ENCODE measurements around the gene RYR3. TPM values are rescaled to one million over a fixed set of nuclear protein-coding genes. Genes with fewer than 3 reads are reported as not detected.

The RYR3 gene
- total and polyA plus RNA-seq, 4 donors: 0.88 to 23.1 (median 13.8) TPM

- 10 to 11% methylated on average over 7 of the region's 7 CpGs for WGBS, 2 donors
- peak; percentile 82 for ATAC-seq (ENCODE audit: low FRiP score)
- peak in 1 of 2 donors; percentile 57 for DNase-seq
Observed at GRCh38 chr15:33292717-33293307, 18.0 kb upstream of the RYR3 start.

GRCh38 chr15:33293713-33294334 lies 16.9 kb upstream of the RYR3 start:
- Histone ChIP-seq H3K9me3 (ENCODE audit: control insufficient read depth, low read length) (no peaks in the 10 kb centered on the region), H3K4me1 (ENCODE audit: control insufficient read depth in 1 of 2, insufficient read depth in 2 of 2, low read length in 2 of 2) (no peaks in the 10 kb centered on the region), H3K27me3 (ENCODE audit: control insufficient read depth in 1 of 2, insufficient read depth in 2 of 2, low read length in 1 of 2) (no peaks in the 10 kb centered on the region), H3K27ac (ENCODE audit: low read depth in 1 of 2, low read length in 2 of 2) (peak overlapping the region in 1 of 2 donors; percentile 51), H3K4me3 (ENCODE audit: low read length in 2 of 2) (peak overlapping the region in 1 of 2 donors; percentile 89), H3K36me3 (ENCODE audit: control insufficient read depth in 1 of 2, insufficient read depth in 2 of 2, low read length in 1 of 2) (no peaks in the 10 kb centered on the region)
- intact Hi-C loops (cut with DNase I): loop anchor here (5.0 kb wide), 1 partner anchor 408 kb away; no protein-coding TSS in a partner anchor
- 4 to 6% methylated on average over 19 of the region's 19 CpGs for WGBS, 2 donors
- DNase-seq (no peak), ATAC-seq (ENCODE audit: low FRiP score) (peak; percentile 56)

More at GRCh38 chr15:33292717-33293307, 18.0 kb upstream of the RYR3 start:
- intact Hi-C loops (cut with DNase I): loop anchor here (5.0 kb wide), 1 partner anchor 409 kb away; no protein-coding TSS in a partner anchor
- no peaks in the 10 kb centered on the region for H3K27me3 ChIP-seq (ENCODE audit: control insufficient read depth in 1 of 2, insufficient read depth in 2 of 2, low read length in 1 of 2)
- H3K4me3 ChIP-seq (ENCODE audit: low read length in 2 of 2): peak overlapping the region in 1 of 2 donors; percentile 48
- H3K36me3 ChIP-seq (ENCODE audit: control insufficient read depth in 1 of 2, insufficient read depth in 2 of 2, low read length in 1 of 2): no peaks in the 10 kb centered on the region
- no peaks in the 10 kb centered on the region for H3K4me1 ChIP-seq (ENCODE audit: control insufficient read depth in 1 of 2, insufficient read depth in 2 of 2, low read length in 2 of 2)
- peak overlapping the region in 1 of 2 donors; percentile 24 for H3K27ac ChIP-seq (ENCODE audit: low read depth in 1 of 2, low read length in 2 of 2)
- H3K9me3 ChIP-seq (ENCODE audit: control insufficient read depth, low read length): no peaks in the 10 kb centered on the region

- Histone ChIP-seq H3K27ac (ENCODE audit: low read depth in 1 of 2, low read length in 2 of 2) (no peak overlapping the region), H3K27me3 (ENCODE audit: control insufficient read depth in 1 of 2, insufficient read depth in 2 of 2, low read length in 1 of 2) (no peaks in the 10 kb centered on the region), H3K9me3 (ENCODE audit: control insufficient read depth, low read length) (no peaks in the 10 kb centered on the region), H3K36me3 (ENCODE audit: control insufficient read depth in 1 of 2, insufficient read depth in 2 of 2, low read length in 1 of 2) (no peaks in the 10 kb centered on the region), H3K4me1 (ENCODE audit: control insufficient read depth in 1 of 2, insufficient read depth in 2 of 2, low read length in 2 of 2) (no peaks in the 10 kb centered on the region), H3K4me3 (ENCODE audit: low read length in 2 of 2) (no peak overlapping the region)
- ATAC-seq (ENCODE audit: low FRiP score) (no peak), DNase-seq (no peak)
- intact Hi-C loops (cut with DNase I): no loop called here
Observed at GRCh38 chr15:33296050-33296449, 14.7 kb upstream of the RYR3 start.

- no peaks in the 10 kb centered on the region for H3K9me3 ChIP-seq (ENCODE audit: control insufficient read depth, low read length)
- intact Hi-C loops (cut with DNase I): no loop called here
- DNase-seq (no peak), ATAC-seq (ENCODE audit: low FRiP score) (no peak)
- no peak overlapping the region for H3K27ac ChIP-seq (ENCODE audit: low read depth in 1 of 2, low read length in 2 of 2)
- WGBS, 2 donors: 77 to 87% methylated on average over 2 of the region's 2 CpGs
- no peak overlapping the region for H3K4me3 ChIP-seq (ENCODE audit: low read length in 2 of 2)
- no peaks in the 10 kb centered on the region for H3K36me3 ChIP-seq (ENCODE audit: control insufficient read depth in 1 of 2, insufficient read depth in 2 of 2, low read length in 1 of 2)
- no peaks in the 10 kb centered on the region for H3K27me3 ChIP-seq (ENCODE audit: control insufficient read depth in 1 of 2, insufficient read depth in 2 of 2, low read length in 1 of 2)
- no peaks in the 10 kb centered on the region for H3K4me1 ChIP-seq (ENCODE audit: control insufficient read depth in 1 of 2, insufficient read depth in 2 of 2, low read length in 2 of 2)
Observed at GRCh38 chr15:33296856-33297255, 13.9 kb upstream of the RYR3 start.

GRCh38 chr15:33298631-33299030 lies 12.1 kb upstream of the RYR3 start:
- Histone ChIP-seq H3K4me3 (ENCODE audit: low read length in 2 of 2) (no peak overlapping the region), H3K4me1 (ENCODE audit: control insufficient read depth in 1 of 2, insufficient read depth in 2 of 2, low read length in 2 of 2) (no peaks in the 10 kb centered on the region), H3K36me3 (ENCODE audit: control insufficient read depth in 1 of 2, insufficient read depth in 2 of 2, low read length in 1 of 2) (no peaks in the 10 kb centered on the region), H3K27ac (ENCODE audit: low read depth in 1 of 2, low read length in 2 of 2) (no peak overlapping the region), H3K9me3 (ENCODE audit: control insufficient read depth, low read length) (no peaks in the 10 kb centered on the region), H3K27me3 (ENCODE audit: control insufficient read depth in 1 of 2, insufficient read depth in 2 of 2, low read length in 1 of 2) (no peaks in the 10 kb centered on the region)
- ATAC-seq (ENCODE audit: low FRiP score) (no peak), DNase-seq (no peak)
- 81 to 85% methylated on average over 3 to 4 of the region's 4 CpGs for WGBS, 2 donors
- intact Hi-C loops (cut with DNase I): no loop called here

GRCh38 chr15:33304924-33305323 lies 5.8 kb upstream of the RYR3 start:
- H3K36me3 ChIP-seq (ENCODE audit: control insufficient read depth in 1 of 2, insufficient read depth in 2 of 2, low read length in 1 of 2): no peaks in the 10 kb centered on the region
- no peaks in the 10 kb centered on the region for H3K4me1 ChIP-seq (ENCODE audit: control insufficient read depth in 1 of 2, insufficient read depth in 2 of 2, low read length in 2 of 2)
- DNase-seq (no peak), ATAC-seq (ENCODE audit: low FRiP score) (no peak)
- no peaks in the 10 kb centered on the region for H3K27me3 ChIP-seq (ENCODE audit: control insufficient read depth in 1 of 2, insufficient read depth in 2 of 2, low read length in 1 of 2)
- H3K27ac ChIP-seq (ENCODE audit: low read depth in 1 of 2, low read length in 2 of 2): no peak overlapping the region
- H3K4me3 ChIP-seq (ENCODE audit: low read length in 2 of 2): no peak overlapping the region
- intact Hi-C loops (cut with DNase I): loop anchor here in 1 of 2 donors (5.0 kb wide), 1 partner anchor 397 kb away; no protein-coding TSS in a partner anchor
- no peaks in the 10 kb centered on the region for H3K9me3 ChIP-seq (ENCODE audit: control insufficient read depth, low read length)
- 75% methylated on average over 5 of the region's 5 CpGs for WGBS, 2 donors

GRCh38 chr15:33309602-33310276 lies 1.0 kb upstream of the RYR3 start:
- intact Hi-C loops (cut with DNase I): loop anchor here (2.0 to 5.0 kb wide), 3 partner anchors 298 to 393 kb away; no protein-coding TSS in a partner anchor
- no peaks in the 10 kb centered on the region for H3K9me3 ChIP-seq (ENCODE audit: control insufficient read depth, low read length)
- H3K36me3 ChIP-seq (ENCODE audit: control insufficient read depth in 1 of 2, insufficient read depth in 2 of 2, low read length in 1 of 2): no peaks in the 10 kb centered on the region
- no peaks in the 10 kb centered on the region for H3K27me3 ChIP-seq (ENCODE audit: control insufficient read depth in 1 of 2, insufficient read depth in 2 of 2, low read length in 1 of 2)
- no peak overlapping the region for H3K4me3 ChIP-seq (ENCODE audit: low read length in 2 of 2)
- no peaks in the 10 kb centered on the region for H3K4me1 ChIP-seq (ENCODE audit: control insufficient read depth in 1 of 2, insufficient read depth in 2 of 2, low read length in 2 of 2)
- no peak overlapping the region for H3K27ac ChIP-seq (ENCODE audit: low read depth in 1 of 2, low read length in 2 of 2)
- peak; percentile 79 for ATAC-seq (ENCODE audit: low FRiP score)
- DNase-seq: peak; percentile 52 to 82
- WGBS, 2 donors: 29 to 33% methylated on average over 7 of the region's 7 CpGs

- Histone ChIP-seq H3K9me3 (ENCODE audit: control insufficient read depth, low read length) (no peaks in the 10 kb centered on the region), H3K36me3 (ENCODE audit: control insufficient read depth in 1 of 2, insufficient read depth in 2 of 2, low read length in 1 of 2) (no peaks in the 10 kb centered on the region), H3K4me1 (ENCODE audit: control insufficient read depth in 1 of 2, insufficient read depth in 2 of 2, low read length in 2 of 2) (no peaks in the 10 kb centered on the region), H3K27me3 (ENCODE audit: control insufficient read depth in 1 of 2, insufficient read depth in 2 of 2, low read length in 1 of 2) (no peaks in the 10 kb centered on the region), H3K4me3 (ENCODE audit: low read length in 2 of 2) (peak overlapping the region; percentile 44 to 63), H3K27ac (ENCODE audit: low read depth in 1 of 2, low read length in 2 of 2) (no peak overlapping the region)
- peak; percentile 46 to 79 for DNase-seq
- 2% methylated on average over 32 to 38 of the region's 38 CpGs for WGBS, 2 donors
- ATAC-seq (ENCODE audit: low FRiP score): peak; percentile 24
- intact Hi-C loops (cut with DNase I): loop anchor here (2.0 to 5.0 kb wide), 3 partner anchors 296 to 391 kb away; no protein-coding TSS in a partner anchor
Observed at GRCh38 chr15:33311312-33311971, 675 bp downstream of the RYR3 start.

Measured in aorta (tissue), 5 donors.